Ovary (tissue), 3 donors: ENCODE measurements around the gene CAMK1.

Experiments used
- CTCF ChIP-seq, 3 donors: fragments of 450-650 bp in 2 of 3; fragments of 200-600 bp in 1 of 3; IDR thresholded peaks; one replicate each; pipeline versions ENCODE4 v1.5.1 to v1.8.0; 2016 to 2022; ENCODE audit warnings: antibody characterized with exemption in 3 of 3, mild to moderate bottlenecking in 1 of 3
- EP300 ChIP-seq: sonication (generic); formaldehyde crosslinking; IDR thresholded peaks from one replicate; pipeline ENCODE4 v1.6.1; 2017; ENCODE audit warnings: antibody characterized with exemption
- POLR2A ChIP-seq: fragments of 450-650 bp; IDR thresholded peaks from one replicate; pipeline ENCODE4 v1.6.1; 2017; ENCODE audit warnings: antibody characterized with exemption, mild to moderate bottlenecking, moderate library complexity
- donor health status: DM: no; HTN: no; CAD: no.

- TF ChIP-seq CTCF (IDR thresholded peaks at IDR 0.05) (no peak), EP300 (no peak), POLR2A (no peak)
Measured at GRCh38 chr3:9717563-9717962, 52.2 kb downstream of the CAMK1 start.
